PC-9 (cell line): ENCODE measurements around the gene AIFM2. TPM values are rescaled to one million over a fixed set of nuclear protein-coding genes. Genes with fewer than 3 reads are reported as not detected.

Source experiments
- BruUV-seq: library from RNA; stranded (reverse); fragments of 400-500 nt; replicated peaks from 2 replicates; lab custom pipeline; 2021; lab: Mats Ljungman, UMichigan
- CTCF ChIA-PET: fragments of 300-600 bp; sonication (Branson Sonifier 250); formaldehyde crosslinking; loops from one replicate; lab custom pipeline; 2022; ENCODE audit warnings: antibody characterized with exemption; lab: Charles Lee
- POLR2A ChIA-PET: fragments of 300-600 bp; sonication (Branson Sonifier 250); formaldehyde crosslinking; loops from one replicate; lab custom pipeline; 2022; ENCODE audit warnings: antibody characterized with exemption; ENCODE audit not compliant: unreplicated experiment; lab: Charles Lee
- DNase-seq, 2 experiments: peaks; one replicate each; pipeline versions ENCODE4 v3.0.0 to v3.0.0-alpha.2; 2015 to 2022; ENCODE audit warnings: mixed read lengths in 1 of 2
- H2AFZ ChIP-seq: fragments of 200-600 bp; sonication (generic); 2 replicates; pipeline ENCODE4 v1.8.1; 2017; ENCODE audit warnings: antibody characterized with exemption
- H3F3A ChIP-seq: fragments of 200-600 bp; sonication (generic); 2 replicates; pipeline ENCODE4 v1.8.1; 2017; ENCODE audit warnings: antibody characterized with exemption, mild to moderate bottlenecking, low read depth; ENCODE audit not compliant: insufficient read depth
- H3K27ac ChIP-seq: fragments of 200-600 bp; sonication (generic); 2 replicates; pipeline ENCODE4 v1.6.1; 2016; ENCODE audit warnings: mixed run types
- H3K27me3 ChIP-seq: fragments of 200-600 bp; sonication (generic); 2 replicates; pipeline ENCODE4 v1.6.1; 2016; ENCODE audit warnings: low read depth, mixed run types; ENCODE audit not compliant: insufficient read depth
- H3K36me3 ChIP-seq: fragments of 200-600 bp; sonication (generic); 2 replicates; pipeline ENCODE4 v1.6.1; 2016; ENCODE audit warnings: low read depth, mixed run types
- H3K4me1 ChIP-seq: fragments of 200-600 bp; sonication (generic); replicated peaks from 2 replicates; pipeline ENCODE4 v1.6.1; 2016; ENCODE audit warnings: mixed run types; ENCODE audit not compliant: insufficient read depth
- H3K4me2 ChIP-seq: fragments of 200-600 bp; sonication (generic); 2 replicates; pipeline ENCODE4 v1.6.1; 2017; ENCODE audit warnings: mixed run types
- H3K4me3 ChIP-seq: fragments of 200-600 bp; sonication (generic); 2 replicates; pipeline ENCODE4 v1.6.1; 2016; ENCODE audit warnings: mixed run types
- H3K79me2 ChIP-seq: fragments of 200-600 bp; sonication (generic); 2 replicates; pipeline ENCODE4 v1.6.1; 2017; ENCODE audit warnings: low read depth, mixed run types
- H3K9me2 ChIP-seq: fragments of 200-600 bp; sonication (generic); 2 replicates; pipeline ENCODE4 v1.8.1; 2017; ENCODE audit warnings: mild to moderate bottlenecking; ENCODE audit not compliant: insufficient read depth
- H3K9me3 ChIP-seq: fragments of 200-600 bp; sonication (generic); 2 replicates; pipeline ENCODE4 v1.8.1; 2016; ENCODE audit warnings: low read depth; ENCODE audit not compliant: insufficient read depth
- H4K20me1 ChIP-seq: fragments of 200-600 bp; sonication (generic); 2 replicates; pipeline ENCODE4 v1.8.1; 2017; ENCODE audit not compliant: insufficient read depth
- CTCF ChIP-seq: fragments of 200-600 bp; sonication (generic); conservative IDR thresholded peaks from 2 replicates; pipeline ENCODE4 v1.6.1; 2017; ENCODE audit warnings: mixed run types, antibody characterized with exemption, mild to moderate bottlenecking, moderate library complexity
- EZH2 ChIP-seq: fragments of 200-600 bp; sonication (generic); IDR thresholded peaks from 2 replicates; pipeline ENCODE4 v1.8.0; 2017; ENCODE audit warnings: antibody characterized with exemption, low read depth
- intact Hi-C: fragments of 100-400 bp; cut with micrococcal nuclease; formaldehyde crosslinking; loops from one replicate; pipeline ENCODE4 v1.10.0; 2022; ENCODE audit not compliant: unreplicated experiment
- total RNA-seq: library from RNA; stranded (reverse); gene quantifications from 2 replicates; pipeline ENCODE4 v1.2.3, GENCODE V29; 2021

Gene AIFM2
- total RNA-seq, 1 experiment from 2014 or later, result 47.0 TPM

DNA sequence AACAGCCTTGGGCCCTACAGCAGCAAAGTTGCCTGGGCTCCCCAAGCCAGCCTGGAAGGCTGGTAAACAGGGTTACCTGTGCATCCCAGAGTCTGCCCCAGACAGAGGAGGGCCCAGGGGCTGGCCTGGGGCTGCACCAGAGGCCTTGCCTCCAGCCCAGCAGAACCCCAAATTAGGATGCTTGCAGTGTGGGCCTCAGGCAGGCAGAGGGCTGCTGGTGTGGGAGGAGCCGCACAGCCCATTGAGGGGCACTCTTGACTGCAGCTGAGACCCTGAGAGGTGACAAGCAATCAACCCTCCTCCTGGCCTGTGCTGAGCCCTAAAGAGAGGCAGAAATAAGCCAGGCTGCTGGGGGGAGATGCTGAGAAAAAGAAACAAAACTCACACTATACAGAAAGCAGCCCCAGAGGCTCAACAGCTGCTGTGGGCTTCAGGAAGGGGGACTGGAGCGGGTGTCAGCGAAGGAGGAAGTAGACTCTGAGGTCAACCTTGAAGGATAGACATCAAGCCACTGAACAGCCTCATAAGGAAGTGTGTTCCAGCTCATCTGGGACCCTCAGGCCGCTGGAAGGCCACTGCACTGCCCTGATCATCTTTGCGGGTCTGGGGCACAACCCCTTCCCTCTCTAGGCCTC lies 6.6 kb downstream of the AIFM2 start:
- H3K9me3 ChIP-seq, result no peaks in the 10 kb centered on the region
- ChIA-PET CTCF (no interaction called here), POLR2A (no interaction called here)
- H3K9me2 ChIP-seq, result no peaks in the 10 kb centered on the region
- H3K4me2 ChIP-seq, result no peak overlapping the region
- BruUV-seq, result no TSS peak
- H3K79me2 ChIP-seq, result peaks cover 47% of the 10 kb centered on the region
- intact Hi-C loops, result no loop called here
- peaks cover 14% of the 10 kb centered on the region for H3F3A ChIP-seq
- 0 out of 2 replicates have a peak, but pooled peaks cover 4% of the 10 kb centered on the region for H3K36me3 ChIP-seq
- peaks cover 14% of the 10 kb centered on the region for H3K4me1 ChIP-seq
- H3K4me3 ChIP-seq, result no peak overlapping the region
- TF ChIP-seq CTCF, result no peak
- TF ChIP-seq EZH2, result no peak
- H4K20me1 ChIP-seq, result no peaks in the 10 kb centered on the region; the same call in 1 of the 2 replicates
- H3K27ac ChIP-seq, result no peak overlapping the region
- no peak for DNase-seq
- H2AFZ ChIP-seq, result no peak overlapping the region
- no peaks in the 10 kb centered on the region for H3K27me3 ChIP-seq

- H3K9me2 ChIP-seq, result no peaks in the 10 kb centered on the region
- no TSS peak for BruUV-seq
- no peak overlapping the region for H3K4me2 ChIP-seq
- ChIA-PET POLR2A (no interaction called here), CTCF (no interaction called here)
- peaks cover 5% of the 10 kb centered on the region for H3F3A ChIP-seq
- H3K79me2 ChIP-seq, result peaks cover 36% of the 10 kb centered on the region
- no peaks in the 10 kb centered on the region for H3K9me3 ChIP-seq
- TF ChIP-seq EZH2, result no peak
- TF ChIP-seq CTCF, result no peak
- H3K27me3 ChIP-seq, result no peaks in the 10 kb centered on the region
- H3K4me1 ChIP-seq, result peaks cover 5% of the 10 kb centered on the region; the same call in 1 of the 2 replicates
- no peak overlapping the region for H2AFZ ChIP-seq
- peaks cover 11% of the 10 kb centered on the region; the same call in 1 of the 2 replicates for H3K36me3 ChIP-seq
- H4K20me1 ChIP-seq, result no peaks in the 10 kb centered on the region; the same call in 1 of the 2 replicates
- no peak overlapping the region for H3K4me3 ChIP-seq
- 0 out of 2 replicates have a peak overlapping the region, but pooled peaks have one; percentile 10 for H3K27ac ChIP-seq
- intact Hi-C loops, result no loop called here
- DNase-seq, result no peak
Observed at GRCh38 chr10:70124918-70125317, 7.7 kb downstream of the AIFM2 start.

DNA sequence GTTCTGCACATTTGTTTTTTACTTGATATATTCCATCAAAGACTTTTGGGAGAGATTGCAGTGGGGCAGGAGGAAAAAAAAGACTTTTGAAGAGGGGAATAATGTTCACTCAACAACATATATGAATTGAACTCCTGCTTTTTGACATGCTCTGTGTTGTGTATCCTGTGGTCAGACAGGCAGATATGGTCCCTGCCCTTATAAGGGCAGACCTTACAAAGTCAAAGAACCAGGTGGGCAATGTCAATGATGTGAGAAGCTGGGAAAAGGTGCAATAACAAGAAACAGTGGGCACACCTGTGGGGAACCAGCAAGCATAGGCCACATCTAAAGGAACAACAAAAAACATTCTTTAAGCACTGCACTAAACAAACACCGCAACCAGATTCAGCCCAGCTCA lies 8.2 kb downstream of the AIFM2 start:
- POLR2A ChIA-PET, result no interaction called here
- Histone ChIP-seq H2AFZ (no peak overlapping the region), H3F3A (no peaks in the 10 kb centered on the region), H4K20me1 (no peaks in the 10 kb centered on the region; the same call in 1 of the 2 replicates), H3K27me3 (no peaks in the 10 kb centered on the region), H3K4me3 (no peak overlapping the region), H3K9me3 (no peaks in the 10 kb centered on the region), H3K27ac (no peak overlapping the region), H3K4me1 (no peaks in the 10 kb centered on the region), H3K36me3 (peaks cover 11% of the 10 kb centered on the region; the same call in 1 of the 2 replicates), H3K79me2 (peaks cover 31% of the 10 kb centered on the region), H3K4me2 (no peak overlapping the region), H3K9me2 (no peaks in the 10 kb centered on the region)
- intact Hi-C loops, result no loop called here
- no peak for DNase-seq
- CTCF ChIA-PET, result no interaction called here
- TF ChIP-seq CTCF, result no peak
- no peak for TF ChIP-seq EZH2
- BruUV-seq, result no TSS peak
